Measurements from ENCODE around the gene DTL. TPM values are rescaled to one million over a fixed set of nuclear protein-coding genes. Genes with fewer than 3 reads are reported as not detected.

Gene DTL
- total RNA-seq, 1 experiment from 2014 or later = 19.0 TPM

GRCh38 chr1:212091438-212092121, 56.0 kb downstream of the DTL start:
- DNase-seq (ENCODE audit: low spot score) = no peak

- DNase-seq (ENCODE audit: low spot score) = no peak
Observed at GRCh38 chr1:212097360-212097759, 61.8 kb downstream of the DTL start.

- DNase-seq (ENCODE audit: low spot score) = no peak
Observed at GRCh38 chr1:212098310-212098709, 62.8 kb downstream of the DTL start.

GRCh38 chr1:212098771-212099170, 63.2 kb downstream of the DTL start:
- no peak for DNase-seq (ENCODE audit: low spot score)

GRCh38 chr1:212101251-212101650, 65.7 kb downstream of the DTL start:
- no peak for DNase-seq (ENCODE audit: low spot score)

GRCh38 chr1:212101735-212102134, 66.2 kb downstream of the DTL start:
- no peak for DNase-seq (ENCODE audit: low spot score)

GRCh38 chr1:212104586-212105325, 69.2 kb downstream of the DTL start:
- DNase-seq (ENCODE audit: low spot score) = no peak

- DNase-seq (ENCODE audit: low spot score) = no peak
Observed at GRCh38 chr1:212106286-212106792, 70.8 kb downstream of the DTL start.

GRCh38 chr1:212107481-212107880, 71.9 kb downstream of the DTL start:
- DNase-seq (ENCODE audit: low spot score) = no peak

- DNase-seq (ENCODE audit: low spot score) = no peak
Observed at GRCh38 chr1:212108187-212108586, 72.6 kb downstream of the DTL start.

- no peak for DNase-seq (ENCODE audit: low spot score)
Observed at GRCh38 chr1:212108981-212109380, 73.4 kb downstream of the DTL start.

- no peak for DNase-seq (ENCODE audit: low spot score)
Observed at GRCh38 chr1:212109728-212110127, 74.2 kb downstream of the DTL start.

GRCh38 chr1:212110617-212111016, 75.1 kb downstream of the DTL start:
- no peak for DNase-seq (ENCODE audit: low spot score)

GRCh38 chr1:212111536-212111935, 76.0 kb downstream of the DTL start:
- no peak for DNase-seq (ENCODE audit: low spot score)

GRCh38 chr1:212113706-212114105, 78.2 kb downstream of the DTL start:
- DNase-seq (ENCODE audit: low spot score) = no peak

- peak; percentile 8 for DNase-seq (ENCODE audit: low spot score)
Observed at GRCh38 chr1:212118167-212118871, 82.8 kb downstream of the DTL start.

- no peak for DNase-seq (ENCODE audit: low spot score)
Observed at GRCh38 chr1:212118872-212119260, 83.3 kb downstream of the DTL start.

- no peak for DNase-seq (ENCODE audit: low spot score)
Observed at GRCh38 chr1:212119397-212119837, 83.9 kb downstream of the DTL start.

- DNase-seq (ENCODE audit: low spot score) = no peak
Observed at GRCh38 chr1:212119863-212120262, 84.3 kb downstream of the DTL start.

- DNase-seq (ENCODE audit: low spot score) = no peak
Observed at GRCh38 chr1:212121779-212122178, 86.2 kb downstream of the DTL start.

- peak; percentile 33 for DNase-seq (ENCODE audit: low spot score)
Observed at GRCh38 chr1:212124690-212125582, 89.4 kb downstream of the DTL start.
